ENCODE measurements around the gene C8A.

GRCh38 chr1:56915960-56916359 is 61.4 kb downstream of the C8A start:
- TF ChIP-seq CTCF (optimal IDR thresholded peaks at IDR 0.05 in 1 of 3, IDR thresholded peaks at IDR 0.05 in 1 of 3, conservative IDR thresholded peaks at IDR 0.05 in 1 of 3; ENCODE audit: extremely low read depth in 1 of 3, insufficient read depth in 2 of 3, low read length in 3 of 3) (no peak), EZH2 (IDR thresholded peaks at IDR 0.05; ENCODE audit: low read length) (no peak)

Measured in keratinocyte (primary cell).